Measurements from ENCODE around the gene MAP3K19.
"Not testable (repeated sequence)": the region's sequence is repeated elsewhere in the genome, so short reads cannot be mapped to it uniquely, and the experiment has no call there.

The MAP3K19 gene

GRCh38 chr2:135093670-135094330 lies 46.6 kb upstream of the MAP3K19 start:
- no peak for TF ChIP-seq CTCF (conservative IDR thresholded peaks at IDR 0.05; ENCODE audit: low read depth, low read length)
- H2AFZ ChIP-seq (ENCODE audit: low read depth) = no peak overlapping the region
- no peaks in the 10 kb centered on the region for H3K27me3 ChIP-seq (ENCODE audit: insufficient read depth, low read depth)
- no peak overlapping the region for H3K4me2 ChIP-seq
- no peak overlapping the region for H3K4me3 ChIP-seq (IDR thresholded peaks at IDR 0.05; ENCODE audit: insufficient read depth, low read depth, low read length)
- H3K4me1 ChIP-seq (ENCODE audit: low read depth, poor library complexity, severe bottlenecking) = peaks cover 14% of the 10 kb centered on the region
- H4K20me1 ChIP-seq (ENCODE audit: insufficient read depth) = no peaks in the 10 kb centered on the region
- no peak overlapping the region for H3K27ac ChIP-seq
- H3K79me2 ChIP-seq (ENCODE audit: insufficient read depth, low read depth) = no peaks in the 10 kb centered on the region; the same call in 1 of the 2 replicates
- no peaks in the 10 kb centered on the region for H3K36me3 ChIP-seq (ENCODE audit: insufficient read depth)
- H3K9ac ChIP-seq = no peak overlapping the region

- Histone ChIP-seq H3K4me3 (IDR thresholded peaks at IDR 0.05; ENCODE audit: insufficient read depth, low read depth, low read length) (no peak overlapping the region), H4K20me1 (ENCODE audit: insufficient read depth) (no peaks in the 10 kb centered on the region), H2AFZ (ENCODE audit: low read depth) (no peak overlapping the region), H3K4me2 (no peak overlapping the region), H3K9ac (no peak overlapping the region), H3K79me2 (ENCODE audit: insufficient read depth, low read depth) (no peaks in the 10 kb centered on the region; the same call in 1 of the 2 replicates), H3K27ac (no peak overlapping the region), H3K27me3 (ENCODE audit: insufficient read depth, low read depth) (no peaks in the 10 kb centered on the region), H3K4me1 (ENCODE audit: low read depth, poor library complexity, severe bottlenecking) (peaks cover 14% of the 10 kb centered on the region), H3K36me3 (ENCODE audit: insufficient read depth) (no peaks in the 10 kb centered on the region)
- no peak for TF ChIP-seq CTCF (conservative IDR thresholded peaks at IDR 0.05; ENCODE audit: low read depth, low read length)
Measured at GRCh38 chr2:135093193-135093592, 45.9 kb upstream of the MAP3K19 start.

GRCh38 chr2:135091681-135092080 lies 44.4 kb upstream of the MAP3K19 start:
- Histone ChIP-seq H3K9ac (no peak overlapping the region), H3K27ac (no peak overlapping the region), H3K4me3 (IDR thresholded peaks at IDR 0.05; ENCODE audit: insufficient read depth, low read depth, low read length) (no peak overlapping the region), H4K20me1 (ENCODE audit: insufficient read depth) (no peaks in the 10 kb centered on the region), H2AFZ (ENCODE audit: low read depth) (no peak overlapping the region), H3K4me2 (no peak overlapping the region), H3K79me2 (ENCODE audit: insufficient read depth, low read depth) (no peaks in the 10 kb centered on the region; the same call in 1 of the 2 replicates), H3K36me3 (ENCODE audit: insufficient read depth) (no peaks in the 10 kb centered on the region), H3K27me3 (ENCODE audit: insufficient read depth, low read depth) (no peaks in the 10 kb centered on the region), H3K4me1 (ENCODE audit: low read depth, poor library complexity, severe bottlenecking) (peaks cover 14% of the 10 kb centered on the region)
- TF ChIP-seq CTCF (conservative IDR thresholded peaks at IDR 0.05; ENCODE audit: low read depth, low read length) = no peak

- not testable (repeated sequence) for H3K4me2 ChIP-seq; H3K27ac ChIP-seq; H3K4me1 ChIP-seq (ENCODE audit: low read depth, poor library complexity, severe bottlenecking); H3K79me2 ChIP-seq (ENCODE audit: insufficient read depth, low read depth); H3K4me3 ChIP-seq (IDR thresholded peaks at IDR 0.05; ENCODE audit: insufficient read depth, low read depth, low read length); H3K36me3 ChIP-seq (ENCODE audit: insufficient read depth); H2AFZ ChIP-seq (ENCODE audit: low read depth); H3K9ac ChIP-seq; H4K20me1 ChIP-seq (ENCODE audit: insufficient read depth); H3K27me3 ChIP-seq (ENCODE audit: insufficient read depth, low read depth)
Measured at GRCh38 chr2:135089597-135089996, 42.4 kb upstream of the MAP3K19 start.

- no peak for TF ChIP-seq CTCF (conservative IDR thresholded peaks at IDR 0.05; ENCODE audit: low read depth, low read length)
- Histone ChIP-seq H3K4me2 (no peak overlapping the region), H3K27ac (no peak overlapping the region), H3K36me3 (ENCODE audit: insufficient read depth) (no peaks in the 10 kb centered on the region), H4K20me1 (ENCODE audit: insufficient read depth) (no peaks in the 10 kb centered on the region), H3K79me2 (ENCODE audit: insufficient read depth, low read depth) (no peaks in the 10 kb centered on the region; the same call in 1 of the 2 replicates), H3K9ac (no peak overlapping the region), H2AFZ (ENCODE audit: low read depth) (no peak overlapping the region), H3K27me3 (ENCODE audit: insufficient read depth, low read depth) (no peaks in the 10 kb centered on the region), H3K4me1 (ENCODE audit: low read depth, poor library complexity, severe bottlenecking) (no peaks in the 10 kb centered on the region), H3K4me3 (IDR thresholded peaks at IDR 0.05; ENCODE audit: insufficient read depth, low read depth, low read length) (no peak overlapping the region)
Measured at GRCh38 chr2:135086222-135086621, 39.0 kb upstream of the MAP3K19 start.
